ENCODE results near the gene LDB2.

DNA sequence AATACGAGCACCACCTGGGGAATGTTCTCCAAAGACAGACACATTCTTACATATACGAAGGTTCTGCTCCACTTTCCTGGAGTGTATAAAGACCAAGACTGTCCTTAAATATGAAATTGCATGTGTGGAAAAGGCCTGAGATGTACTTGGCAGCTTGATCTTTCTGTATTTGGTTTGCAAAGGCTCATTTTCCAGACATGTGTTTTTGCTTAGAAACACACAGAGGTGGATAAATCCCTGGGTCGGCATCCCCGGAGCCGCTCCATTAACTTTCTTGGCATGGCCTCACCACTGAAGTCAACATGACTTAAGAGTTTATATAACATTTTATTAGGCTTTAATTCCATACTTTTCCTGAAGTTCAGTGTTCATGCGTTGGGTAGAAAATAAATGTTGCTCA, 239.4 kb downstream of the LDB2 start:
- TF ChIP-seq POLR2AphosphoS5 (IDR thresholded peaks at IDR 0.05) (no peak), POLR2A (IDR thresholded peaks at IDR 0.05) (no peak)

All from breast epithelium (tissue), 3 donors.